Mesenchymal stem cell (in vitro differentiated cells and primary cell): ENCODE measurements around the gene DOCK10.
"Not testable (repeated sequence)": the region's sequence is repeated elsewhere in the genome, so short reads cannot be mapped to it uniquely, and the experiment has no call there.

Experiments used
- DNase-seq: peaks from one replicate; pipeline ENCODE4 v3.0.0-alpha.2; 2013
- H2AFZ ChIP-seq: one replicate; pipeline ENCODE4 v1.6.1; 2013; ENCODE audit warnings: low read depth, mild to moderate bottlenecking, control low read depth, inconsistent platforms, low read length, moderate library complexity
- H2AK5ac ChIP-seq: 2 replicates; pipeline ENCODE4 v1.6.1; 2013; ENCODE audit warnings: low read length, moderate library complexity, mild to moderate bottlenecking, inconsistent platforms; ENCODE audit not compliant: severe bottlenecking
- H2BK120ac ChIP-seq: one replicate; pipeline ENCODE4 v1.6.1; 2013; ENCODE audit warnings: low read depth, mild to moderate bottlenecking, inconsistent platforms, low read length, moderate library complexity
- H2BK12ac ChIP-seq, 2 experiments: one replicate each; pipeline ENCODE4 v1.6.1; 2013; ENCODE audit warnings: inconsistent platforms in 2 of 2, low read length in 2 of 2, mild to moderate bottlenecking in 2 of 2, moderate library complexity in 2 of 2, control low read depth in 1 of 2
- H2BK15ac ChIP-seq: one replicate; pipeline ENCODE4 v1.6.1; 2013; ENCODE audit warnings: mild to moderate bottlenecking, low read depth, inconsistent platforms; ENCODE audit not compliant: poor library complexity, severe bottlenecking
- H2BK5ac ChIP-seq: 2 replicates; pipeline ENCODE4 v1.6.1; 2013; ENCODE audit warnings: low read depth, mild to moderate bottlenecking, low read length, control low read depth, inconsistent platforms; ENCODE audit not compliant: poor library complexity, severe bottlenecking
- H3K14ac ChIP-seq, 2 experiments: one replicate each; pipeline ENCODE4 v1.6.1; 2013; ENCODE audit warnings: inconsistent platforms in 2 of 2, low read length in 2 of 2, control low read depth in 1 of 2, mild to moderate bottlenecking in 1 of 2, moderate library complexity in 1 of 2
- H3K18ac ChIP-seq, 2 experiments: one replicate each; pipeline ENCODE4 v1.6.1; 2013; ENCODE audit warnings: inconsistent platforms in 2 of 2, low read length in 2 of 2, control low read depth in 1 of 2, low read depth in 1 of 2, mild to moderate bottlenecking in 1 of 2
- H3K23ac ChIP-seq, 2 experiments: one replicate each; pipeline ENCODE4 v1.6.1; 2013; ENCODE audit warnings: inconsistent platforms in 2 of 2, low read length in 2 of 2, mild to moderate bottlenecking in 2 of 2, moderate library complexity in 2 of 2, control low read depth in 1 of 2
- H3K27ac ChIP-seq: 2 replicates; pipeline ENCODE4 v1.5.1; 2013; ENCODE audit warnings: mild to moderate bottlenecking, moderate library complexity, low read length, control low read depth, inconsistent platforms; ENCODE audit not compliant: poor library complexity, severe bottlenecking
- H3K27me3 ChIP-seq, 2 experiments: 2 replicates each; pipeline versions ENCODE4 v1.6.1 to v1.7.0; 2013; ENCODE audit warnings: low read length in 2 of 2, mild to moderate bottlenecking in 2 of 2, moderate library complexity in 2 of 2, control low read depth in 1 of 2, inconsistent platforms in 1 of 2; ENCODE audit not compliant: control insufficient read depth in 1 of 2, insufficient read depth in 1 of 2
- H3K36me3 ChIP-seq, 2 experiments: 2 replicates each; pipeline versions ENCODE4 v1.6.1 to v1.7.0; 2013; ENCODE audit warnings: low read length in 2 of 2, control low read depth in 1 of 2, inconsistent platforms in 1 of 2, low read depth in 1 of 2, mild to moderate bottlenecking in 1 of 2; ENCODE audit not compliant: insufficient read depth in 2 of 2, control insufficient read depth in 1 of 2
- H3K4ac ChIP-seq, 2 experiments: one replicate each; pipeline ENCODE4 v1.6.1; 2013; ENCODE audit warnings: inconsistent platforms in 2 of 2, low read length in 2 of 2, mild to moderate bottlenecking in 2 of 2, moderate library complexity in 2 of 2, control low read depth in 1 of 2, low read depth in 1 of 2
- H3K4me1 ChIP-seq: 2 replicates; pipeline ENCODE4 v1.6.1; 2013; ENCODE audit warnings: low read depth, low read length, control low read depth; ENCODE audit not compliant: control insufficient read depth, insufficient read depth
- H3K4me2 ChIP-seq: 2 replicates; pipeline ENCODE4 v1.6.1; 2013; ENCODE audit warnings: low read length, mild to moderate bottlenecking, inconsistent platforms; ENCODE audit not compliant: poor library complexity, severe bottlenecking
- H3K4me3 ChIP-seq, 2 experiments: 2 replicates each; pipeline versions ENCODE4 v1.5.1 to v1.7.0; 2013; ENCODE audit warnings: low read length in 2 of 2, mild to moderate bottlenecking in 2 of 2, control low read depth in 1 of 2, low read depth in 1 of 2; ENCODE audit not compliant: insufficient read depth in 1 of 2
- H3K79me1 ChIP-seq: replicated peaks from 2 replicates; pipeline ENCODE4 v1.6.1; 2013; ENCODE audit warnings: mild to moderate bottlenecking, control low read depth, low read length, inconsistent platforms; ENCODE audit not compliant: poor library complexity, severe bottlenecking
- H3K9ac ChIP-seq: 2 replicates; pipeline ENCODE4 v1.7.0; 2013; ENCODE audit warnings: mild to moderate bottlenecking, low read length, moderate library complexity
- H3K9me3 ChIP-seq: 2 replicates; pipeline ENCODE4 v1.7.0; 2013; ENCODE audit warnings: mild to moderate bottlenecking, low read length; ENCODE audit not compliant: control insufficient read depth
- H4K8ac ChIP-seq: one replicate; pipeline ENCODE4 v1.6.1; 2013; ENCODE audit warnings: inconsistent platforms, mild to moderate bottlenecking, low read length, moderate library complexity
- H4K91ac ChIP-seq: one replicate; pipeline ENCODE4 v1.6.1; 2013; ENCODE audit warnings: mild to moderate bottlenecking, low read length, inconsistent platforms
- WGBS: methylation state at CpG from one replicate; pipeline ENCODE4 v1.1.7; 2013; ENCODE audit warnings: mixed read lengths; 5-methylcytosine and 5-hydroxymethylcytosine counted together

The DOCK10 gene

DNA sequence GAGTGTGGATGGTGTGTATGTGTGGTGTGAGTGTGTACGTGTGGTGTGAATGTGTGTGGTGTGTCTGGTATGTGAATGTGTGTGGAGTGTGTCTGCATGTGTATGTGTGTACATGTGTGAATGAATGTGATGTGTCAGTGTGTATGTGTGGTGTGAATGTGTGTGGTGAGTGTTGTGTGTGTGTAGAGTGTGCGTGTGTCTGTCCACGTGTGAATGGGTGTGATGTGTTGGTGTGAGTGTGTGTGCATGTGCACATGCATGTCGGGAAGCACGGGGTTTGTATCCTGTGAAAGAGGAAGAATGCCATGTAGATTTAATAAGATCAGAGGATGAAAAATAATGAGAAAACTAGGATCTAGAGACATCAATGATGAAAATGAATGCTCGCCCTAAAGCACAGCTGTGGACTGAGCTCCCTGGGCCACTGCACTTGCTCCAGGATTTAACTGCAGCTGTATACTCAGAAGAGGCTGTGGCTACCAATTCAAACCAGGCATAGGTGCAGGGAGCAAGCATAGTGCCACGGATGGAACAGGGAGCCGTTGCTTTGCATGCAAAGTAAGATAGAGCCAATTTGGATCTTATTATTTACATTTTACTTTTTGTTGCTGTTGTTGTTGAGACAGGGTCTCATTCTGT lies 122.7 kb downstream of the DOCK10 start:
- H2BK12ac ChIP-seq: peak overlapping the region in 1 of 2 experiments; percentile 33
- no peak overlapping the region for H2BK5ac ChIP-seq
- no peak overlapping the region for H2AK5ac ChIP-seq
- H4K91ac ChIP-seq: no peak overlapping the region
- H2BK120ac ChIP-seq: no peak overlapping the region
- peak overlapping the region in 1 of 2 experiments; percentile 54 for H3K18ac ChIP-seq
- WGBS: 88% methylated on average over 8 of the region's 8 CpGs
- no peak overlapping the region for H2AFZ ChIP-seq
- no peaks in the 10 kb centered on the region for H3K27me3 ChIP-seq
- no peak overlapping the region for H3K4me3 ChIP-seq
- H4K8ac ChIP-seq: no peak overlapping the region
- no peak overlapping the region for H3K23ac ChIP-seq
- no peaks in the 10 kb centered on the region for H3K4me1 ChIP-seq
- DNase-seq: no peak
- no peak overlapping the region for H3K27ac ChIP-seq
- no peak overlapping the region for H2BK15ac ChIP-seq
- no peaks in the 10 kb centered on the region for H3K9me3 ChIP-seq
- H3K79me1 ChIP-seq: peaks cover 17% of the 10 kb centered on the region
- H3K4me2 ChIP-seq: no peak overlapping the region
- peak overlapping the region in 1 of 2 experiments; percentile 73 for H3K14ac ChIP-seq
- no peak overlapping the region for H3K9ac ChIP-seq
- H3K36me3 ChIP-seq: peaks cover 3 to 64% of the 10 kb centered on the region in 2 experiments
- H3K4ac ChIP-seq: no peak overlapping the region

DNA sequence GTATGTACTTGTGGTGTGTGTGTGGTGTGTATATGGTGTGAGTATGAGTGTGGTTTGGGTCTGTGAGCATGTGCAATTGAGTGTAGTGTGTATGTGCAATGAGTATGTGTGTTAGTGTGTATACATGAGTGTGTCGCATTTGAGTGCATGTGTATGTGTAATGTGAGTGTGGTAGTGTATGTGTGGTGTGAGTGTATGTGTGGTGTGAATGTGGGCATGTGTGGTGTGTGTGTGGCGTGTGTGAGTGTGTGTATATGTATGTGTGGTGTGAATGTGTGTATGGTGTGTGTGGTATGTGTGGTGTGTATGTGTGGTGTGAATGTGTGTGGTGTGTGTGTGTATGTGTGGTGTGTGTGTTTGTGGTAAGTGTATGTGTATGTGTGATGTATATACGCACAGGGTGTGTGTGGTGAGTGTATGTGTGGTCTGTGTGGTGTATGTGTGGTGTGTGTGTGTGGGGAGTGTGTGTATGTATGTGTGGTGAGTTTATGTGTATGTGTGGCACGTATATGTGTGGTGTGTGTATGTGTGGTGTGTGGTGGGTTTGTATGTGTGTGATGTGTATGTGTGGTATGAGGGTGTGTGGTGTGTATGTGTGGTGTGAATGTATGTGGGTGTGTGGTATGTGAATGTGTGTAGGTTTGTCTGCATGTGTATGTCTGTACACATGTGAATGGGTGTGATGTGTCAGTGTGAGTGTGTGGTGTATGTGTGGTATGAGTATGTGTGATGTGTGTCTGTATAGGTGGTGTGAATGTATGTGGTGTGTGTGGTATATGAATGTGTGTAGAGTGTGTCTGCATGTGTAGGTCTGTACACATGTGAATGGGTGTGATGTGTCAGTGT lies 123.4 kb downstream of the DOCK10 start:
- Histone ChIP-seq H3K9ac (no peak overlapping the region), H2AK5ac (no peak overlapping the region), H4K8ac (no peak overlapping the region), H3K36me3 (peaks cover 3 to 67% of the 10 kb centered on the region in 2 experiments), H3K14ac (peak overlapping the region in 1 of 2 experiments; percentile 94), H4K91ac (peak overlapping the region; percentile 53), H3K18ac (peak overlapping the region in 1 of 2 experiments; percentile 54), H2BK12ac (peak overlapping the region in 1 of 2 experiments; percentile 31), H2BK120ac (no peak overlapping the region), H2BK5ac (no peak overlapping the region), H3K9me3 (no peaks in the 10 kb centered on the region), H2AFZ (no peak overlapping the region), H3K27ac (no peak overlapping the region), H3K4me3 (no peak overlapping the region), H3K79me1 (peaks cover 17% of the 10 kb centered on the region), H3K4me1 (no peaks in the 10 kb centered on the region), H3K4ac (no peak overlapping the region), H2BK15ac (no peak overlapping the region), H3K27me3 (no peaks in the 10 kb centered on the region), H3K23ac (no peak overlapping the region), H3K4me2 (no peak overlapping the region)
- 94% methylated on average over 4 of the region's 4 CpGs for WGBS
- DNase-seq: no peak

- H4K91ac ChIP-seq, DNase-seq, H2BK15ac ChIP-seq, H3K4me3 ChIP-seq, H2AFZ ChIP-seq, H4K8ac ChIP-seq, H3K27ac ChIP-seq, H3K14ac ChIP-seq, H3K4me1 ChIP-seq, H2BK12ac ChIP-seq, H3K4ac ChIP-seq, H3K18ac ChIP-seq, H3K9ac ChIP-seq, H3K9me3 ChIP-seq, H3K4me2 ChIP-seq, H2BK5ac ChIP-seq, H2AK5ac ChIP-seq, H3K23ac ChIP-seq, H3K27me3 ChIP-seq, H2BK120ac ChIP-seq: not testable (repeated sequence)
- WGBS: 100% methylated on average over 2 of the region's 5 CpGs
- peaks cover 14% of the 10 kb centered on the region for H3K79me1 ChIP-seq
- H3K36me3 ChIP-seq: peaks cover 3 to 58% of the 10 kb centered on the region in 2 experiments
Observed at GRCh38 chr2:224917246-224917645, 125.0 kb downstream of the DOCK10 start.

- Histone ChIP-seq H3K14ac (no peak overlapping the region), H3K4me3 (no peak overlapping the region), H2BK5ac (no peak overlapping the region), H3K4me2 (no peak overlapping the region), H2BK15ac (no peak overlapping the region), H3K36me3 (peaks cover 3 to 53% of the 10 kb centered on the region in 2 experiments), H3K27ac (no peak overlapping the region), H3K4ac (no peak overlapping the region), H4K8ac (no peak overlapping the region), H4K91ac (no peak overlapping the region), H3K27me3 (no peaks in the 10 kb centered on the region), H3K9ac (no peak overlapping the region), H2BK120ac (no peak overlapping the region), H3K23ac (no peak overlapping the region), H3K4me1 (peaks cover 1% of the 10 kb centered on the region), H3K18ac (no peak overlapping the region), H2AFZ (no peak overlapping the region), H3K9me3 (no peaks in the 10 kb centered on the region), H3K79me1 (peaks cover 15% of the 10 kb centered on the region), H2AK5ac (no peak overlapping the region), H2BK12ac (no peak overlapping the region)
- DNase-seq: no peak
- no CpG with 5 or more reads among the region's 1 CpG for WGBS
Observed at GRCh38 chr2:224915136-224915535, 127.1 kb downstream of the DOCK10 start.
